GM12872 (cell line): ENCODE results near the gene RAB28.

Source experiments
- TF ChIP-seq, protein P1 (sequence below): IDR thresholded peaks from 3 replicates; pipeline ENCODE4 v1.5.1; 2011; ENCODE audit warnings: low read depth, mild to moderate bottlenecking, low read length, moderate library complexity; ENCODE audit not compliant: insufficient read depth

The RAB28 gene

DNA sequence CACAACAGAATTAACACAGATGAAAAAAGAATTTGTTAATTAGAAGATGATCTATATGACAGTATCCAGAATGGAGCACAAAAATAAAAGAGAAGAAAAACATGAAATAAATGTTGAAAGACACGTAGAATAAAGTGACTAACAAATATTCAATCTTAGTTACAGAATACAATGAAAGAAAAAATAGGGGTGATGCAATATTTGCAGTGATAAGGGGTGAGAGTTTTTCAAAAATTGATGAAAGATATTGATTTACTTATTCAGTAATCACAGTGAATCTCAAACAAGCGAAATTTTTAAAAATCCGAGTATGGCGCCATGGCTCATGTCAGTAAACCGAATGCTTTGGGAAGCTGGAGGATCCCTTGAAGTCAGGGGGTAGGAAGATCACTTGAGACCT lies 20.2 kb upstream of the RAB28 start:
- TF ChIP-seq, protein P1, sequence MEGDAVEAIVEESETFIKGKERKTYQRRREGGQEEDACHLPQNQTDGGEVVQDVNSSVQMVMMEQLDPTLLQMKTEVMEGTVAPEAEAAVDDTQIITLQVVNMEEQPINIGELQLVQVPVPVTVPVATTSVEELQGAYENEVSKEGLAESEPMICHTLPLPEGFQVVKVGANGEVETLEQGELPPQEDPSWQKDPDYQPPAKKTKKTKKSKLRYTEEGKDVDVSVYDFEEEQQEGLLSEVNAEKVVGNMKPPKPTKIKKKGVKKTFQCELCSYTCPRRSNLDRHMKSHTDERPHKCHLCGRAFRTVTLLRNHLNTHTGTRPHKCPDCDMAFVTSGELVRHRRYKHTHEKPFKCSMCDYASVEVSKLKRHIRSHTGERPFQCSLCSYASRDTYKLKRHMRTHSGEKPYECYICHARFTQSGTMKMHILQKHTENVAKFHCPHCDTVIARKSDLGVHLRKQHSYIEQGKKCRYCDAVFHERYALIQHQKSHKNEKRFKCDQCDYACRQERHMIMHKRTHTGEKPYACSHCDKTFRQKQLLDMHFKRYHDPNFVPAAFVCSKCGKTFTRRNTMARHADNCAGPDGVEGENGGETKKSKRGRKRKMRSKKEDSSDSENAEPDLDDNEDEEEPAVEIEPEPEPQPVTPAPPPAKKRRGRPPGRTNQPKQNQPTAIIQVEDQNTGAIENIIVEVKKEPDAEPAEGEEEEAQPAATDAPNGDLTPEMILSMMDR: no peak

DNA sequence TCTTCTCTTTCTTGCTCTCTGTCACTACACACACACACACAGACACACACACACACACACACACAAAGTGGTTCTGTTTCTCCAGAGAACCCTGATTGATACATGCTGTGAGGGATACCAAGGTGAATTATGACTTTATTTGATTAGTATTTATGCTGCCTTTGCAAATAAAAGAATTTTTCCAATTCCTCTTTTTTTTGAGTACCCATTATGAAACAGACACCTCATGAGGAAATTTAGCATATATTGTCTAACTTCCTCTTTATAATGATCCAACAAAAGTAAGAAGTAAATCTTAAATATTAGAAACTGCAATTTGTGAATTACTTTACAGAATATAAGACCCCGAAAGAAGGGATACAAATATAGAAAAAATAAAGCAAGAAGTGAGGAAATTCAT lies 14.3 kb upstream of the RAB28 start:
- TF ChIP-seq, protein P1: no peak

DNA sequence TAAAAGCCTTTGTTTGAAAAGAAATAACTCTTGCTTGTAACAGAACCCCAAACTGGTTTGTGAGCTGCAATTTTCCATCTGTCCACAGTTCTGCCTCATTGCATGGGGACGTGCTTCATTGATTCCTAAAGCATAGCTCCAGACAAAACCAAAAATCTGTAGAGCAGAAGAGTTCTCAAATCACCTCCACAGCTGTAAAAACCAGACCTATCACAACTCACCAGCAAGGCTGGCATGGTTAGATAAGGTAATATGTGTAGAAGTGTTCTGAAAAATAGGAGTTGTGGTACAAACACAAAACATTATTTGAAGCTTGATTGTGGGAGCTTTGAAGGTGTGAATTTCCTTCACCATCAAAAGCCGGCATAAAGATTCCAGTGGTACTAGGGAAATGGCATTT lies 12.5 kb upstream of the RAB28 start:
- TF ChIP-seq, protein P1: no peak

DNA sequence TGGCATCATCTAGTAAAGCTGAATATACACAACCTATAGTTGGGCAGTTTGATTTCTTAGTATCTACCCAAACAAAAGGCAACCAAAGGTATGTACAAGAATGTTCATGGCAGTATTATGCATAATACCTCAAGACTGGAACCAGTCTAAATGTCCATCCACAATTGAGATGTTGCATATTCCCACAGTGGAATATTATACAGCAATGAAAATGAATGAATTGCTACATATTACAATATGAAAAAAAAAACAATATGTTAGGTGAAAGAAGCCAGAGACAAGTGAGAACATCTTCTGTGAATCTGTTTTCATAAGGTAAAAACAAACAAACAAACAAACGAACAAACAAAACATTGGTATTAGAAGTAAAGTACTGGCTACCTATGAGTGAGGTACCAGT lies 11.6 kb upstream of the RAB28 start:
- TF ChIP-seq, protein P1: no peak

DNA sequence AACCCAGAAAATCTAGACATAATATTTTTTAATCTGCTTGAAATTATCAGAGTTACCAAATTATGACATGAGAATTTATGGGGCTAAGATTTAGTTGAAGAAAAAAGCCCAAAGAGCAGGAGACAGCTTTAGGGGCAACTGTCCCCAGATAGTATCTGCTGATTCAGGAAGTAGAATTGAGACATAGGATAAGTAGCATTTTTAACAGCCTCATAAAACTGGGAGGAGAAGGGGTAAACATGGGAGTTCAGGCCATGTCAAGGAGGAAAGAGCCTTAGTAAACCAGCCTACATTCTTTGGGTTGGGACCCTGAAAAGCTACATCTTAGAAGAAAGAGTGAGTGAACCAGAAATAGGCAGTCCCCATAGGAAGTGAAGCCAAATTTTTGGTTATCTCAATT lies 9.7 kb upstream of the RAB28 start:
- TF ChIP-seq, protein P1: no peak

DNA sequence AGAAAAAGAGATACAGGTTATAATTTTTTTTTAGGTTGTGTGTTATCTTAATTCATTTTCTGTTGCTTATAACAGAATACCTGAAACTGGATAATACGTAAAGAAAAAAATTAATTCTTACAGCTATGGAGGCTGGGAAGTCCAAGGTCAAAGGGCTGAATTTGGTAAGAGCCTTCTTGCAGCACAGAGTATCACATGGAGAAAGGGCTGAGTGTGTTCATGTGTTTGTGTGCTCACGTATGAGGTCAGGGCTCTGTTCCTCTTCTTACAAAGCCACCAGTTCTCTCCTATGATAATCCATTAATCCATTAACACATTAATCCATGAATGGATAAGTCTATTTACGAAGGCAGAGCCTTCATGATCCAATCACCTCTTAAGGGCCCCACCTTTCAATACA lies 8.6 kb upstream of the RAB28 start:
- TF ChIP-seq, protein P1: no peak

DNA sequence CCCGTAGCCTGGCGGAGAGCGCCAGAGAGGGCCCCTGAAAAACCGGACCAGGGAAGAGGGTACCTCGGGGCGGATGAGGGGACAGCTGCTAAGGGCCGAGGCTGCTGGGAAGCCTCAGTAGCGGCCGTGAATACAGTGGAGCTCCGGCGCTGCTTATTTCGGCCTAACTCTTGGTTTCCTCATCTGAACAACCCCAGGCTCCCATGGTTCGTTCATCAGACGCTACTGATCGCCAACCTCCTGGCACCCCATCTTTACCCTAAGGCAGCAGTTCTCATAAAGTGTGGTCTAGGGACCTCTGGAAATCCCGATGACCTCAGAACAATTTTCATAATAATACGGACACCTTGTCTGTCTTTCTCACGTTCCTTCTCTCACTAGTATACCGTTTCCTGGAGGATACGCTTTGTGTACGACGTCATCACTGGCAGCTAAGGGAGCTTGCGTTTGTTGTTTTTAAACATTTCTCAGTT lies 645 bp upstream of the RAB28 start:
- TF ChIP-seq, protein P1: no peak

DNA sequence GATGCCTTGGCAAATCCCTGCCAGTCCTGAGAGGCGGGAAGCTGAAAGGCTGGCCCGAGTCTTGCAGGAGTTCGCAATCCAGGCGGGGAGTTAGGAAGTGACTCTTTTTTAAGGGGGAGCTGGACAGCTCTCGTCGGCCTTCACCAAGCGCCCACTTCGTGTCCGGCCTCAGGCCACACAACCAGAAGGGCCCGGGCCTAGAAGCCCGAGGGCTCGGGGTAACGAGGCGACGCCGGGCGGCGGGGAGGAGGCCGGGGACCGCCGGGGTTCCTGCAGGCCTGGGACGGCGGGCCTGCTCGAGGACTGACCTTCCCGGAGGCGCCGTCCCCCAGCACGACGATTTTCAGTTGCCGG lies 395 bp downstream of the RAB28 start:
- TF ChIP-seq, protein P1: no peak
